Right forelimb (tissue), 1 donor: Measurements from ENCODE around the gene AUH.

Source experiments
- DNase-seq: peaks from one replicate; pipeline ENCODE4 v3.0.0-alpha.2; 2018

Gene AUH

GRCh38 chr9:91182429-91183225, 179.1 kb downstream of the AUH start:
- DNase-seq: no peak

GRCh38 chr9:91181541-91181940, 180.2 kb downstream of the AUH start:
- no peak for DNase-seq

GRCh38 chr9:91180930-91181268, 180.8 kb downstream of the AUH start:
- no peak for DNase-seq

GRCh38 chr9:91180240-91180929, 181.3 kb downstream of the AUH start:
- DNase-seq: no peak

GRCh38 chr9:91179237-91180138, 182.2 kb downstream of the AUH start:
- no peak for DNase-seq

GRCh38 chr9:91178281-91179236, 183.2 kb downstream of the AUH start:
- DNase-seq: no peak

GRCh38 chr9:91177661-91178280, 183.9 kb downstream of the AUH start:
- DNase-seq: no peak

GRCh38 chr9:91177081-91177480, 184.6 kb downstream of the AUH start:
- no peak for DNase-seq

- DNase-seq: no peak
Measured at GRCh38 chr9:91176426-91176825, 185.3 kb downstream of the AUH start.

- DNase-seq: no peak
Measured at GRCh38 chr9:91174772-91175171, 186.9 kb downstream of the AUH start.

- no peak for DNase-seq
Measured at GRCh38 chr9:91172329-91172728, 189.4 kb downstream of the AUH start.

- DNase-seq: no peak
Measured at GRCh38 chr9:91170951-91171350, 190.8 kb downstream of the AUH start.

- no peak for DNase-seq
Measured at GRCh38 chr9:91166796-91167366, 194.8 kb downstream of the AUH start.

GRCh38 chr9:91164724-91165520, 196.8 kb downstream of the AUH start:
- DNase-seq: no peak
